Endothelial cell of umbilical vein (primary cell): ENCODE results near the gene SNX2.

Experiments used
- CTCF ChIP-seq, 2 donors: IDR thresholded peaks; 1 replicate in 1 of 2; 2 replicates in 1 of 2; pipeline ENCODE4 v1.5.1; 2011; ENCODE audit warnings: low read length in 2 of 2, mild to moderate bottlenecking in 2 of 2, moderate library complexity in 2 of 2, control low read depth in 1 of 2, inconsistent platforms in 1 of 2, low read depth in 1 of 2; ENCODE audit not compliant: insufficient read depth in 1 of 2; ENCODE audit errors: extremely low read depth in 1 of 2
- EZH2 ChIP-seq: IDR thresholded peaks from 2 replicates; pipeline ENCODE4 v1.6.1; 2012; ENCODE audit warnings: borderline replicate concordance, low read depth, mild to moderate bottlenecking, moderate library complexity, low read length, inconsistent platforms; ENCODE audit not compliant: severe bottlenecking
- MAX ChIP-seq: IDR thresholded peaks from 2 replicates; pipeline ENCODE4 v1.6.1; 2011; ENCODE audit not compliant: insufficient read depth, insufficient read length
- POLR2A ChIP-seq: IDR thresholded peaks from 2 replicates; pipeline ENCODE4 v1.6.1; 2012; ENCODE audit warnings: low read depth, mild to moderate bottlenecking, control low read depth, low read length
- POLR2AphosphoS5 ChIP-seq: IDR thresholded peaks from 2 replicates; pipeline ENCODE4 v1.6.1; 2012; ENCODE audit warnings: low read depth, mild to moderate bottlenecking, control low read depth, low read length, moderate library complexity; ENCODE audit not compliant: insufficient read depth

DNA sequence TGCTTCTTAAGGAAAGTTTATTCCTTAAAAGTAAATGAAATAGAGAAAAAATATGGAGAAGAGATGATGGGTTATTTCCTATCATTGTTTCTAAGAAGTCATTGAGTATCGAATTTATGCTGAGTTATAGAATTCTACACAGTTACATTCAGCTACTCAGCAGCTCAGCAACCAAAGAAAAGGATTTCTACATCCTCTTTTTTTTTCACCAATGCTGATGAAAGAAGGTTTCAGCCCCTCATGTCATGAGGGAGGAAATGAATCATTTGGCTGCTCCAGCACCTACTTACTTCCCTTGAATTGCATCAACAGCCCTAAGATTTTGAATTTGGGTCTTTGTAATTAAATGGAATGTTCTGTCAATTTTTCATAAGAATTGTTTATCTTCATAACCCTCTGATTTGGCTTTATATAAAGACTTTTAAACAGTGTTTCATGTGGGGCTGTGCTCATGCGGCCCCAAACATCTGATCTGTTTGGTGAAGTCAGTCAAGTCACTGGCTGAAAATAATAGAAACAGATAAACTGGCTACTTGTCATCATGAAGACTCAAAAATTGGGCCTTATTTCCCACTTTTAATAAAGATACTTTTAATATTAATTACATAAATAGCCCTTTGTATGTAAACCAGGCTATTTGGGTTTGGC, 18.5 kb upstream of the SNX2 start:
- TF ChIP-seq MAX (no peak), CTCF (IDR thresholded peaks at IDR 0.05; ENCODE audit: extremely low read depth in 1 of 2, insufficient read depth in 1 of 2, low read depth in 1 of 2, low read length in 2 of 2) (no peak), POLR2A (no peak), POLR2AphosphoS5 (no peak), EZH2 (no peak)
